SJCRH30 (cell line): ENCODE measurements around the gene TCF12. TPM values are rescaled to one million over a fixed set of nuclear protein-coding genes. Genes with fewer than 3 reads are reported as not detected.

ENCODE experiments used
- DNase-seq, 2 experiments: peaks; one replicate each; pipeline ENCODE4 v3.0.0-alpha.2; 2015 to 2020
- H3K27ac ChIP-seq: fragments of 250-450 bp; sonication (Bioruptor Pico); 2 replicates; pipeline ENCODE4 v1.5.1; 2020; ENCODE audit warnings: mild to moderate bottlenecking, moderate library complexity
- H3K27me3 ChIP-seq: fragments of 250-450 bp; sonication (Bioruptor Pico); 2 replicates; pipeline ENCODE4 v1.5.1; 2020; ENCODE audit warnings: mild to moderate bottlenecking, moderate library complexity
- H3K36me3 ChIP-seq: fragments of 250-450 bp; sonication (Bioruptor Pico); 2 replicates; pipeline ENCODE4 v1.5.1; 2020; ENCODE audit warnings: mild to moderate bottlenecking, moderate library complexity
- H3K4me1 ChIP-seq: fragments of 250-450 bp; sonication (Bioruptor Pico); 2 replicates; pipeline ENCODE4 v1.5.1; 2020; ENCODE audit warnings: mild to moderate bottlenecking, moderate library complexity
- H3K4me3 ChIP-seq: fragments of 250-450 bp; sonication (Bioruptor Pico); 2 replicates; pipeline ENCODE4 v1.5.1; 2020; ENCODE audit warnings: mild to moderate bottlenecking, moderate library complexity
- H3K9me3 ChIP-seq: fragments of 250-450 bp; sonication (Bioruptor Pico); replicated peaks from 2 replicates; pipeline ENCODE4 v1.5.1; 2020; ENCODE audit warnings: mild to moderate bottlenecking, moderate library complexity
- total RNA-seq: library from RNA; depleted of rRNA; stranded (reverse); fragments of >200 nt; shearing (Covaris generic); gene quantifications from 2 replicates; pipeline ENCODE4 v1.2.3, GENCODE V29; 2014

The TCF12 gene
- total RNA-seq, 1 experiment from 2014 or later, result 173 TPM

GRCh38 chr15:57059026-57059660, 140.7 kb downstream of the TCF12 start:
- Histone ChIP-seq H3K27ac (no peak overlapping the region), H3K4me1 (no peaks in the 10 kb centered on the region), H3K36me3 (no peaks in the 10 kb centered on the region; the same call in 1 of the 2 replicates), H3K4me3 (no peak overlapping the region), H3K9me3 (no peaks in the 10 kb centered on the region; the same call in 1 of the 2 replicates), H3K27me3 (no peaks in the 10 kb centered on the region)
- DNase-seq, result no peak

GRCh38 chr15:57060799-57061198, 142.4 kb downstream of the TCF12 start:
- no peak for DNase-seq
- H3K36me3 ChIP-seq, result no peaks in the 10 kb centered on the region; the same call in 1 of the 2 replicates
- no peak overlapping the region for H3K27ac ChIP-seq
- H3K4me3 ChIP-seq, result no peak overlapping the region
- no peaks in the 10 kb centered on the region for H3K27me3 ChIP-seq
- no peaks in the 10 kb centered on the region for H3K4me1 ChIP-seq
- H3K9me3 ChIP-seq, result no peaks in the 10 kb centered on the region; the same call in 1 of the 2 replicates

GRCh38 chr15:57061281-57061680, 142.8 kb downstream of the TCF12 start:
- Histone ChIP-seq H3K4me1 (no peaks in the 10 kb centered on the region), H3K9me3 (no peaks in the 10 kb centered on the region; the same call in 1 of the 2 replicates), H3K27ac (no peak overlapping the region), H3K36me3 (no peaks in the 10 kb centered on the region; the same call in 1 of the 2 replicates), H3K27me3 (no peaks in the 10 kb centered on the region), H3K4me3 (no peak overlapping the region)
- no peak for DNase-seq

GRCh38 chr15:57061696-57062095, 143.3 kb downstream of the TCF12 start:
- Histone ChIP-seq H3K9me3 (no peaks in the 10 kb centered on the region; the same call in 1 of the 2 replicates), H3K36me3 (no peaks in the 10 kb centered on the region; the same call in 1 of the 2 replicates), H3K27ac (no peak overlapping the region), H3K4me3 (no peak overlapping the region), H3K27me3 (no peaks in the 10 kb centered on the region), H3K4me1 (no peaks in the 10 kb centered on the region)
- DNase-seq, result no peak

GRCh38 chr15:57064033-57064432, 145.6 kb downstream of the TCF12 start:
- Histone ChIP-seq H3K27me3 (no peaks in the 10 kb centered on the region), H3K36me3 (no peaks in the 10 kb centered on the region; the same call in none of the 2 replicates), H3K9me3 (no peaks in the 10 kb centered on the region; the same call in 1 of the 2 replicates), H3K4me3 (no peak overlapping the region), H3K27ac (no peak overlapping the region), H3K4me1 (no peaks in the 10 kb centered on the region)
- DNase-seq, result no peak

- Histone ChIP-seq H3K4me1 (no peaks in the 10 kb centered on the region), H3K27me3 (no peaks in the 10 kb centered on the region), H3K9me3 (no peaks in the 10 kb centered on the region), H3K27ac (no peak overlapping the region), H3K36me3 (no peaks in the 10 kb centered on the region; the same call in 1 of the 2 replicates), H3K4me3 (no peak overlapping the region)
- no peak for DNase-seq
These were observed 151.0 kb downstream of the TCF12 start for GRCh38 chr15:57069423-57069822.

- Histone ChIP-seq H3K27me3 (no peaks in the 10 kb centered on the region), H3K9me3 (no peaks in the 10 kb centered on the region), H3K36me3 (no peaks in the 10 kb centered on the region; the same call in 1 of the 2 replicates), H3K27ac (no peak overlapping the region), H3K4me1 (no peaks in the 10 kb centered on the region), H3K4me3 (no peak overlapping the region)
- DNase-seq, result no peak
These were observed 152.2 kb downstream of the TCF12 start for GRCh38 chr15:57070674-57071073.

- Histone ChIP-seq H3K36me3 (no peaks in the 10 kb centered on the region), H3K4me3 (no peak overlapping the region)
These were observed 161.0 kb downstream of the TCF12 start for GRCh38 chr15:57079446-57079845.

GRCh38 chr15:57079931-57080620, 161.6 kb downstream of the TCF12 start:
- H3K9me3 ChIP-seq, result no peaks in the 10 kb centered on the region
- H3K4me3 ChIP-seq, result no peak overlapping the region
- no peaks in the 10 kb centered on the region for H3K27me3 ChIP-seq
- no peak for DNase-seq
- H3K36me3 ChIP-seq, result no peaks in the 10 kb centered on the region
- H3K27ac ChIP-seq, result no peak overlapping the region
- H3K4me1 ChIP-seq, result no peaks in the 10 kb centered on the region

More at GRCh38 chr15:57079446-57079845, 161.0 kb downstream of the TCF12 start:
- Histone ChIP-seq H3K4me1 (no peaks in the 10 kb centered on the region), H3K27ac (no peak overlapping the region), H3K27me3 (no peaks in the 10 kb centered on the region), H3K9me3 (no peaks in the 10 kb centered on the region)
- no peak for DNase-seq

GRCh38 chr15:57082054-57082728, 163.7 kb downstream of the TCF12 start:
- Histone ChIP-seq H3K4me3 (no peak overlapping the region), H3K36me3 (no peaks in the 10 kb centered on the region), H3K27me3 (no peaks in the 10 kb centered on the region), H3K4me1 (no peaks in the 10 kb centered on the region), H3K27ac (no peak overlapping the region), H3K9me3 (no peaks in the 10 kb centered on the region)
- DNase-seq, result no peak

- Histone ChIP-seq H3K4me1 (no peaks in the 10 kb centered on the region), H3K27me3 (no peaks in the 10 kb centered on the region), H3K4me3 (no peak overlapping the region), H3K36me3 (no peaks in the 10 kb centered on the region), H3K27ac (no peak overlapping the region), H3K9me3 (no peaks in the 10 kb centered on the region)
- DNase-seq, result no peak
These were observed 165.7 kb downstream of the TCF12 start for GRCh38 chr15:57084192-57084591.

- Histone ChIP-seq H3K36me3 (no peaks in the 10 kb centered on the region), H3K4me3 (no peak overlapping the region), H3K4me1 (no peaks in the 10 kb centered on the region), H3K27ac (no peak overlapping the region), H3K9me3 (no peaks in the 10 kb centered on the region), H3K27me3 (no peaks in the 10 kb centered on the region)
- DNase-seq, result no peak
These were observed 166.8 kb downstream of the TCF12 start for GRCh38 chr15:57085267-57085666.

- H3K27me3 ChIP-seq, result no peaks in the 10 kb centered on the region
- H3K9me3 ChIP-seq, result no peaks in the 10 kb centered on the region
- H3K27ac ChIP-seq, result no peak overlapping the region
- no peak overlapping the region for H3K4me3 ChIP-seq
- H3K4me1 ChIP-seq, result no peaks in the 10 kb centered on the region
- no peak for DNase-seq
- no peaks in the 10 kb centered on the region for H3K36me3 ChIP-seq
These were observed 168.5 kb downstream of the TCF12 start for GRCh38 chr15:57086857-57087427.

GRCh38 chr15:57089815-57090495, 171.5 kb downstream of the TCF12 start:
- Histone ChIP-seq H3K4me3 (no peak overlapping the region), H3K9me3 (no peaks in the 10 kb centered on the region), H3K27me3 (no peaks in the 10 kb centered on the region), H3K27ac (no peak overlapping the region), H3K4me1 (no peaks in the 10 kb centered on the region), H3K36me3 (peaks cover 14% of the 10 kb centered on the region; the same call in 1 of the 2 replicates)
- DNase-seq, result no peak
